Measurements from ENCODE around the gene TGM5.

GRCh38 chr15:43210172-43210745 is 56.5 kb downstream of the TGM5 start:
- no peak for TF ChIP-seq POLR2A (IDR thresholded peaks at IDR 0.05; ENCODE audit: low read length)
- TF ChIP-seq GATA1 (IDR thresholded peaks at IDR 0.05; ENCODE audit: low read depth, low read length) = no peak
